Measurements from ENCODE around the gene THOC6. TPM values are rescaled to one million over a fixed set of nuclear protein-coding genes. Genes with fewer than 3 reads are reported as not detected.
A peak's percentile ranks its signal among the peaks of the same experiment; 100 is the strongest.

THOC6 gene
- total RNA-seq, 1 donor from 2014 or later, result 15.7 TPM

- Histone ChIP-seq H3K9me3 (ENCODE audit: control insufficient read depth in 3 of 3, low read length in 3 of 3) (no peaks in the 10 kb centered on the region), H3K27ac (ENCODE audit: low read depth, low read length) (no peak overlapping the region), H3K4me3 (ENCODE audit: low read length in 3 of 3) (peak overlapping the region in 1 of 3 donors; percentile 98), H3K36me3 (ENCODE audit: control insufficient read depth in 3 of 3, insufficient read depth in 3 of 3, low read length in 3 of 3) (no peaks in the 10 kb centered on the region), H3K9ac (ENCODE audit: low read depth in 1 of 3, low read length in 3 of 3) (peak overlapping the region in 2 of 3 donors; percentile 90 to 97), H3K27me3 (ENCODE audit: control insufficient read depth in 3 of 3, insufficient read depth in 3 of 3, low read length in 3 of 3) (peaks cover 5 to 10% (median 7%) of the 10 kb centered on the region in 3 donors), H3K4me1 (ENCODE audit: control insufficient read depth in 3 of 3, insufficient read depth in 3 of 3, low read length in 3 of 3) (peaks cover 24 to 36% (median 30%) of the 10 kb centered on the region in 3 donors)
Observed at GRCh38 chr16:2981177-2981898, 42.5 kb upstream of the THOC6 start.

- no peak overlapping the region for H3K27ac ChIP-seq (ENCODE audit: low read depth, low read length)
- H3K36me3 ChIP-seq (ENCODE audit: control insufficient read depth in 3 of 3, insufficient read depth in 3 of 3, low read length in 3 of 3), result no peaks in the 10 kb centered on the region
- H3K4me1 ChIP-seq (ENCODE audit: control insufficient read depth in 3 of 3, insufficient read depth in 3 of 3, low read length in 3 of 3), result peaks cover 28 to 41% (median 36%) of the 10 kb centered on the region in 3 donors
- H3K4me3 ChIP-seq (ENCODE audit: low read length in 3 of 3), result no peak overlapping the region
- no peaks in the 10 kb centered on the region for H3K9me3 ChIP-seq (ENCODE audit: control insufficient read depth in 3 of 3, low read length in 3 of 3)
- no peak overlapping the region for H3K9ac ChIP-seq (ENCODE audit: low read depth in 1 of 3, low read length in 3 of 3)
- H3K27me3 ChIP-seq (ENCODE audit: control insufficient read depth in 3 of 3, insufficient read depth in 3 of 3, low read length in 3 of 3), result peaks cover 5 to 10% (median 7%) of the 10 kb centered on the region in 3 donors
Observed at GRCh38 chr16:2981899-2982250, 42.0 kb upstream of the THOC6 start.

GRCh38 chr16:2982402-2982801, 41.4 kb upstream of the THOC6 start:
- Histone ChIP-seq H3K9me3 (ENCODE audit: control insufficient read depth in 3 of 3, low read length in 3 of 3) (no peaks in the 10 kb centered on the region), H3K9ac (ENCODE audit: low read depth in 1 of 3, low read length in 3 of 3) (no peak overlapping the region), H3K27me3 (ENCODE audit: control insufficient read depth in 3 of 3, insufficient read depth in 3 of 3, low read length in 3 of 3) (peaks cover 5 to 10% (median 7%) of the 10 kb centered on the region in 3 donors), H3K4me1 (ENCODE audit: control insufficient read depth in 3 of 3, insufficient read depth in 3 of 3, low read length in 3 of 3) (peaks cover 30 to 45% (median 37%) of the 10 kb centered on the region in 3 donors), H3K36me3 (ENCODE audit: control insufficient read depth in 3 of 3, insufficient read depth in 3 of 3, low read length in 3 of 3) (no peaks in the 10 kb centered on the region), H3K4me3 (ENCODE audit: low read length in 3 of 3) (no peak overlapping the region), H3K27ac (ENCODE audit: low read depth, low read length) (no peak overlapping the region)

GRCh38 chr16:2983706-2984136, 40.1 kb upstream of the THOC6 start:
- Histone ChIP-seq H3K27me3 (ENCODE audit: control insufficient read depth in 3 of 3, insufficient read depth in 3 of 3, low read length in 3 of 3) (peaks cover 5 to 10% (median 6%) of the 10 kb centered on the region in 3 donors), H3K36me3 (ENCODE audit: control insufficient read depth in 3 of 3, insufficient read depth in 3 of 3, low read length in 3 of 3) (no peaks in the 10 kb centered on the region), H3K4me3 (ENCODE audit: low read length in 3 of 3) (peak overlapping the region in 1 of 3 donors; percentile 35), H3K9me3 (ENCODE audit: control insufficient read depth in 3 of 3, low read length in 3 of 3) (no peaks in the 10 kb centered on the region), H3K4me1 (ENCODE audit: control insufficient read depth in 3 of 3, insufficient read depth in 3 of 3, low read length in 3 of 3) (peaks cover 30 to 48% (median 37%) of the 10 kb centered on the region in 3 donors), H3K27ac (ENCODE audit: low read depth, low read length) (no peak overlapping the region), H3K9ac (ENCODE audit: low read depth in 1 of 3, low read length in 3 of 3) (peak overlapping the region in 2 of 3 donors; percentile 40 to 50)

- Histone ChIP-seq H3K9ac (ENCODE audit: low read depth in 1 of 3, low read length in 3 of 3) (peak overlapping the region; percentile 24 to 80 (median 40)), H3K9me3 (ENCODE audit: control insufficient read depth in 3 of 3, low read length in 3 of 3) (no peaks in the 10 kb centered on the region), H3K4me3 (ENCODE audit: low read length in 3 of 3) (peak overlapping the region in 2 of 3 donors; percentile 44 to 58), H3K4me1 (ENCODE audit: control insufficient read depth in 3 of 3, insufficient read depth in 3 of 3, low read length in 3 of 3) (peaks cover 30 to 41% (median 32%) of the 10 kb centered on the region in 3 donors), H3K27ac (ENCODE audit: low read depth, low read length) (peak overlapping the region; percentile 88), H3K27me3 (ENCODE audit: control insufficient read depth in 3 of 3, insufficient read depth in 3 of 3, low read length in 3 of 3) (peaks cover 0 to 8% (median 8%) of the 10 kb centered on the region in 3 donors), H3K36me3 (ENCODE audit: control insufficient read depth in 3 of 3, insufficient read depth in 3 of 3, low read length in 3 of 3) (no peaks in the 10 kb centered on the region)
Observed at GRCh38 chr16:2985462-2985861, 38.4 kb upstream of the THOC6 start.

- Histone ChIP-seq H3K27me3 (ENCODE audit: control insufficient read depth in 3 of 3, insufficient read depth in 3 of 3, low read length in 3 of 3) (peaks cover 0 to 9% (median 8%) of the 10 kb centered on the region in 3 donors), H3K9me3 (ENCODE audit: control insufficient read depth in 3 of 3, low read length in 3 of 3) (no peaks in the 10 kb centered on the region), H3K4me1 (ENCODE audit: control insufficient read depth in 3 of 3, insufficient read depth in 3 of 3, low read length in 3 of 3) (peaks cover 28 to 36% (median 30%) of the 10 kb centered on the region in 3 donors), H3K36me3 (ENCODE audit: control insufficient read depth in 3 of 3, insufficient read depth in 3 of 3, low read length in 3 of 3) (no peaks in the 10 kb centered on the region), H3K4me3 (ENCODE audit: low read length in 3 of 3) (peak overlapping the region in 2 of 3 donors; percentile 44 to 58), H3K9ac (ENCODE audit: low read depth in 1 of 3, low read length in 3 of 3) (peak overlapping the region; percentile 24 to 80 (median 40)), H3K27ac (ENCODE audit: low read depth, low read length) (peak overlapping the region; percentile 88)
Observed at GRCh38 chr16:2985893-2986355, 37.9 kb upstream of the THOC6 start.

- no peak overlapping the region for H3K4me3 ChIP-seq (ENCODE audit: low read length in 3 of 3)
- H3K9ac ChIP-seq (ENCODE audit: low read depth in 1 of 3, low read length in 3 of 3), result peak overlapping the region in 1 of 3 donors; percentile 80
- H3K4me1 ChIP-seq (ENCODE audit: control insufficient read depth in 3 of 3, insufficient read depth in 3 of 3, low read length in 3 of 3), result peaks cover 27 to 36% (median 29%) of the 10 kb centered on the region in 3 donors
- no peak overlapping the region for H3K27ac ChIP-seq (ENCODE audit: low read depth, low read length)
- H3K9me3 ChIP-seq (ENCODE audit: control insufficient read depth in 3 of 3, low read length in 3 of 3), result no peaks in the 10 kb centered on the region
- H3K36me3 ChIP-seq (ENCODE audit: control insufficient read depth in 3 of 3, insufficient read depth in 3 of 3, low read length in 3 of 3), result no peaks in the 10 kb centered on the region
- H3K27me3 ChIP-seq (ENCODE audit: control insufficient read depth in 3 of 3, insufficient read depth in 3 of 3, low read length in 3 of 3), result peaks cover 0 to 9% (median 8%) of the 10 kb centered on the region in 3 donors
Observed at GRCh38 chr16:2986623-2987188, 37.1 kb upstream of the THOC6 start.

GRCh38 chr16:2987286-2987685, 36.5 kb upstream of the THOC6 start:
- Histone ChIP-seq H3K9me3 (ENCODE audit: control insufficient read depth in 3 of 3, low read length in 3 of 3) (no peaks in the 10 kb centered on the region), H3K36me3 (ENCODE audit: control insufficient read depth in 3 of 3, insufficient read depth in 3 of 3, low read length in 3 of 3) (no peaks in the 10 kb centered on the region), H3K4me1 (ENCODE audit: control insufficient read depth in 3 of 3, insufficient read depth in 3 of 3, low read length in 3 of 3) (peaks cover 27 to 36% (median 29%) of the 10 kb centered on the region in 3 donors), H3K9ac (ENCODE audit: low read depth in 1 of 3, low read length in 3 of 3) (no peak overlapping the region), H3K27me3 (ENCODE audit: control insufficient read depth in 3 of 3, insufficient read depth in 3 of 3, low read length in 3 of 3) (peaks cover 0 to 9% (median 8%) of the 10 kb centered on the region in 3 donors), H3K4me3 (ENCODE audit: low read length in 3 of 3) (no peak overlapping the region), H3K27ac (ENCODE audit: low read depth, low read length) (no peak overlapping the region)

GRCh38 chr16:2987833-2988232, 36.0 kb upstream of the THOC6 start:
- H3K9me3 ChIP-seq (ENCODE audit: control insufficient read depth in 3 of 3, low read length in 3 of 3), result no peaks in the 10 kb centered on the region
- H3K27ac ChIP-seq (ENCODE audit: low read depth, low read length), result no peak overlapping the region
- H3K4me1 ChIP-seq (ENCODE audit: control insufficient read depth in 3 of 3, insufficient read depth in 3 of 3, low read length in 3 of 3), result peaks cover 27 to 36% (median 29%) of the 10 kb centered on the region in 3 donors

GRCh38 chr16:2988590-2989099, 35.2 kb upstream of the THOC6 start:
- no peak overlapping the region for H3K4me3 ChIP-seq (ENCODE audit: low read length in 3 of 3)
- H3K9ac ChIP-seq (ENCODE audit: low read depth in 1 of 3, low read length in 3 of 3), result no peak overlapping the region
- no peaks in the 10 kb centered on the region for H3K36me3 ChIP-seq (ENCODE audit: control insufficient read depth in 3 of 3, insufficient read depth in 3 of 3, low read length in 3 of 3)
- no peak overlapping the region for H3K27ac ChIP-seq (ENCODE audit: low read depth, low read length)
- H3K9me3 ChIP-seq (ENCODE audit: control insufficient read depth in 3 of 3, low read length in 3 of 3), result no peaks in the 10 kb centered on the region
- peaks cover 27 to 36% (median 29%) of the 10 kb centered on the region in 3 donors for H3K4me1 ChIP-seq (ENCODE audit: control insufficient read depth in 3 of 3, insufficient read depth in 3 of 3, low read length in 3 of 3)
- peaks cover 0 to 9% (median 8%) of the 10 kb centered on the region in 3 donors for H3K27me3 ChIP-seq (ENCODE audit: control insufficient read depth in 3 of 3, insufficient read depth in 3 of 3, low read length in 3 of 3)

More at GRCh38 chr16:2987833-2988232, 36.0 kb upstream of the THOC6 start:
- Histone ChIP-seq H3K9ac (ENCODE audit: low read depth in 1 of 3, low read length in 3 of 3) (no peak overlapping the region), H3K36me3 (ENCODE audit: control insufficient read depth in 3 of 3, insufficient read depth in 3 of 3, low read length in 3 of 3) (no peaks in the 10 kb centered on the region), H3K4me3 (ENCODE audit: low read length in 3 of 3) (no peak overlapping the region), H3K27me3 (ENCODE audit: control insufficient read depth in 3 of 3, insufficient read depth in 3 of 3, low read length in 3 of 3) (peaks cover 0 to 9% (median 8%) of the 10 kb centered on the region in 3 donors)
